ENCODE measurements around the gene SUSD4.

Gene SUSD4

GRCh38 chr1:223228931-223229528, 134.9 kb downstream of the SUSD4 start:
- peak; percentile 2 for DNase-seq (ENCODE audit: low spot score)

GRCh38 chr1:223228201-223228600, 135.8 kb downstream of the SUSD4 start:
- peak; percentile 42 for DNase-seq (ENCODE audit: low spot score)

- no peak for DNase-seq (ENCODE audit: low spot score)
Measured at GRCh38 chr1:223227486-223228196, 136.3 kb downstream of the SUSD4 start.

- DNase-seq (ENCODE audit: low spot score) = no peak
Measured at GRCh38 chr1:223227031-223227430, 136.9 kb downstream of the SUSD4 start.

- no peak for DNase-seq (ENCODE audit: low spot score)
Measured at GRCh38 chr1:223226271-223226670, 137.7 kb downstream of the SUSD4 start.

- no peak for DNase-seq (ENCODE audit: low spot score)
Measured at GRCh38 chr1:223225481-223225880, 138.5 kb downstream of the SUSD4 start.

- no peak for DNase-seq (ENCODE audit: low spot score)
Measured at GRCh38 chr1:223225061-223225460, 138.9 kb downstream of the SUSD4 start.

GRCh38 chr1:223224465-223224864, 139.5 kb downstream of the SUSD4 start:
- DNase-seq (ENCODE audit: low spot score) = no peak

GRCh38 chr1:223223091-223223995, 140.6 kb downstream of the SUSD4 start:
- no peak for DNase-seq (ENCODE audit: low spot score)

- no peak for DNase-seq (ENCODE audit: low spot score)
Measured at GRCh38 chr1:223222377-223222776, 141.6 kb downstream of the SUSD4 start.

GRCh38 chr1:223221686-223222085, 142.3 kb downstream of the SUSD4 start:
- no peak for DNase-seq (ENCODE audit: low spot score)

GRCh38 chr1:223219846-223220610, 143.9 kb downstream of the SUSD4 start:
- DNase-seq (ENCODE audit: low spot score) = no peak

GRCh38 chr1:223219318-223219635, 144.7 kb downstream of the SUSD4 start:
- no peak for DNase-seq (ENCODE audit: low spot score)

- no peak for DNase-seq (ENCODE audit: low spot score)
Measured at GRCh38 chr1:223217781-223218180, 146.2 kb downstream of the SUSD4 start.

- no peak for DNase-seq (ENCODE audit: low spot score)
Measured at GRCh38 chr1:223216531-223217205, 147.3 kb downstream of the SUSD4 start.

GRCh38 chr1:223216074-223216473, 147.9 kb downstream of the SUSD4 start:
- DNase-seq (ENCODE audit: low spot score) = no peak

GRCh38 chr1:223215026-223215425, 148.9 kb downstream of the SUSD4 start:
- DNase-seq (ENCODE audit: low spot score) = no peak

GRCh38 chr1:223214261-223214807, 149.6 kb downstream of the SUSD4 start:
- no peak for DNase-seq (ENCODE audit: low spot score)

GRCh38 chr1:223212441-223212840, 151.5 kb downstream of the SUSD4 start:
- no peak for DNase-seq (ENCODE audit: low spot score)

GRCh38 chr1:223211323-223211985, 152.5 kb downstream of the SUSD4 start:
- DNase-seq (ENCODE audit: low spot score) = peak; percentile 8

GRCh38 chr1:223210788-223211120, 153.2 kb downstream of the SUSD4 start:
- no peak for DNase-seq (ENCODE audit: low spot score)
